C4-2B (cell line): ENCODE data around the gene ERI3.

Source experiments
- CTCF ChIP-seq: fragments of 450-650 bp; conservative IDR thresholded peaks from 2 replicates; pipeline ENCODE4 v1.5.1; 2017; ENCODE audit warnings: mild to moderate bottlenecking
- ZFX ChIP-seq: fragments of 450-650 bp; IDR thresholded peaks from 2 replicates; pipeline ENCODE4 v1.6.1; 2017

GRCh38 chr1:44338136-44338535 lies 16.9 kb downstream of the ERI3 start:
- TF ChIP-seq CTCF: no peak
- TF ChIP-seq ZFX: no peak
